Measurements from ENCODE around the gene ADAMTS6.

ADAMTS6 gene

GRCh38 chr5:65268525-65268924 is 213.2 kb downstream of the ADAMTS6 start:
- ATAC-seq = no peak

- no peak for ATAC-seq
Measured at GRCh38 chr5:65264420-65264819, 217.3 kb downstream of the ADAMTS6 start.

GRCh38 chr5:65263321-65263720 is 218.4 kb downstream of the ADAMTS6 start:
- ATAC-seq = no peak

- no peak for ATAC-seq
Measured at GRCh38 chr5:65262649-65263059, 219.1 kb downstream of the ADAMTS6 start.

GRCh38 chr5:65262096-65262495 is 219.6 kb downstream of the ADAMTS6 start:
- no peak for ATAC-seq

GRCh38 chr5:65261499-65261898 is 220.2 kb downstream of the ADAMTS6 start:
- ATAC-seq = no peak

GRCh38 chr5:65255294-65255693 is 226.4 kb downstream of the ADAMTS6 start:
- no peak for ATAC-seq

GRCh38 chr5:65252977-65253376 is 228.7 kb downstream of the ADAMTS6 start:
- ATAC-seq = no peak

GRCh38 chr5:65248896-65249295 is 232.8 kb downstream of the ADAMTS6 start:
- ATAC-seq = no peak

GRCh38 chr5:65247594-65247993 is 234.1 kb downstream of the ADAMTS6 start:
- ATAC-seq = no peak

- no peak for ATAC-seq
Measured at GRCh38 chr5:65246741-65247140, 235.0 kb downstream of the ADAMTS6 start.

GRCh38 chr5:65244031-65244430 is 237.7 kb downstream of the ADAMTS6 start:
- no peak for ATAC-seq

GRCh38 chr5:65243161-65243560 is 238.6 kb downstream of the ADAMTS6 start:
- ATAC-seq = no peak

- no peak for ATAC-seq
Measured at GRCh38 chr5:65229841-65230240, 251.9 kb downstream of the ADAMTS6 start.

GRCh38 chr5:65213921-65214525 is 267.7 kb downstream of the ADAMTS6 start:
- no peak for ATAC-seq

GRCh38 chr5:65209341-65209740 is 272.4 kb downstream of the ADAMTS6 start:
- ATAC-seq = no peak

- ATAC-seq = no peak
Measured at GRCh38 chr5:65204966-65205365, 276.8 kb downstream of the ADAMTS6 start.

GRCh38 chr5:65203746-65204145 is 278.0 kb downstream of the ADAMTS6 start:
- no peak for ATAC-seq

GRCh38 chr5:65199993-65200675 is 281.6 kb downstream of the ADAMTS6 start:
- ATAC-seq = no peak

GRCh38 chr5:65198456-65199120 is 283.1 kb downstream of the ADAMTS6 start:
- ATAC-seq = no peak

- ATAC-seq = no peak
Measured at GRCh38 chr5:65197531-65198455, 283.9 kb downstream of the ADAMTS6 start.

- ATAC-seq = no peak
Measured at GRCh38 chr5:65194871-65195270, 286.8 kb downstream of the ADAMTS6 start.

- ATAC-seq = no peak
Measured at GRCh38 chr5:65192331-65192730, 289.4 kb downstream of the ADAMTS6 start.
